ENCODE results near the gene MYRFL.

MYRFL gene

DNA sequence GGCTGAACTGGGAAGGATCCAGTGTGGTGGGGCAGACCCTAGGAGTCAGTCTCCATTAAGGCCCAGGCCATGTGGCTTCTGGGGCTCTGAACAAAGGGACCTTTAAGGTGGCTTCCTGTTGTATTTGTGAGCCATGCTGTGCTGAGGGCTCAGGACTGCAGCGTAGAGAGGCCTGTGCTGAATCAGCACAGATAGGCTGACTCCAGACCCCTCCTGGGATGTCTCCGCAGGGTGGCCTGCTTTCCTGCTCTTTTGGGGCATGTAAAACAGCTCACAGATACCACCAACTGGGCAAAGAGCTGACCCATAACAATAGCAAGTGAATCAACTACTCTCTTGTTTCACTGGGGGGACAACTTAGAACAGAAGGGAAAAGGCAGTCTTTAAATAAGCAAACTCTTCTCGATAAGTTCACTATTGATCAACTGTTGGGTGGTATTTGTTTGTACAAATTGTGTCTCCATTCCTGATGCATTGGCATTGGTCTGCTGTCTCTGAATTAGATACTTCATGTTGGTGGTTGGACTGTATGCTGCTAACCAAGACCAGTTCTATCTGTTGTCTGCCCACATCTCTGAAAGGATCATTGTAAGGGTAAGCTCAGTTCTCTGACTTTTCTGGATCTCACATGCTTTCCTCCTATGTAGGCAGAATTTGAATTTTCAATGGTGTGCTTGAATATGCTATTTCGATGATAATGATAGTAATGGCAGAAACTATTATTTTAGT lies 71.8 kb downstream of the MYRFL start:
- no peak for DNase-seq (ENCODE audit: low read depth in 2 of 2, low spot score in 1 of 2)

DNA sequence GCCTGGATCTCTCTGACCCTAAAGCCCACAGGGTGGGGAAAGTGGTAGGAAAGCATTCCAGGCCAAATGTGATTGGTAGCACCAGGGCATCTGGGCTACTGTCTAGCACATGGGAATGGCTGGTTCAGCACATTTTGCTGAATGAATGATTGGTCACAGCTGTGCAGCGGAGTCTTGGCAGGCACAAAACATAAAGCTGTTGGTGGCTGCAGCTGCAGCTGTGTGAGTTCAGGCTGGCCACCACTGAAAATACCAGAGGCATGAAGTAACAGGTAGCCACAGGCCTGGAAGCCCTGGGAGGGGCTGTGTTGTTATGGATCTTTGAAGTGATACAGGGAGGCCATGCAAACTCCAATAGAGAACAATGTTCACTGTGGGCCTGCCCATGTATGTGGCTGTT lies 72.7 kb downstream of the MYRFL start:
- no peak for DNase-seq (ENCODE audit: low read depth in 2 of 2, low spot score in 1 of 2)

DNA sequence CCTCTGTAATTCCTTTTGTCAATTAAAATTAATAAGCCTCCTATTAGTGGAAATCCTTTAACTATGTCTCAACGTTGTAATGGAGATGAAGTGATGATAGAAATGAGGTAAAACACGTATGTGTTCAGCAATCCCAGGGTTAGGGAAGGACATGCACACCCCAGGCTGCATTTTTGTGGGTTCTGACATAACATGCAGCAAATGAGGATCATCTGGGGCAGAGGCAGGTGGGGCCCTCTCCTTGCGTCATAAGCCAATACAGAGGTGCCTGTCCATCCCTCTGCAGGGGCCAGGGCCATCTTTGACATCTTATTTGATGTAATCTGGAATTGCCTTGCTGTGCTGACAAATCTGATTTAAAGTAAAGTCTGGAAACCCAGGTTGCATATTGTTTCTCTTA lies 73.2 kb downstream of the MYRFL start:
- DNase-seq (ENCODE audit: low read depth in 2 of 2, low spot score in 1 of 2): no peak

DNA sequence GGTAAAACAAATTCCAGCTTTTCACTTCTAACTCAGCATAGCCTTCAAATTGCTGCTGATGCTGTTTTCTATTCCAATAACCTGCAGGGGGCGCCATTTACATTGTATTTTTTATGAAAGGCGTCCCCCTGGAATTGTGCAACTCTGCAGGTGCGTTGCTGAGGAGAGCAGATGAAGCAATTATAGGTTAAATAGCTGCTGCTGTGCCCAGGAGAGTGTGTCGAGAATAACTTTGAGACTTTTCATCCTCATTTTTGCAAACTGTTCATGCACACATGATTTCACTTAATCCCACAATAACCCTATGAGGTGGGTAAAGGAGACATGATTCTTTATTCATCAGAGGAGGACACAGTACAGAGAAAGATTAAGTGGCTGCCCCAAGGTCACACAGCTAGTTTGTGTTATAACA lies 75.7 kb downstream of the MYRFL start:
- peak; percentile 31 to 40 for DNase-seq (ENCODE audit: low read depth in 2 of 2, low spot score in 1 of 2)

DNA sequence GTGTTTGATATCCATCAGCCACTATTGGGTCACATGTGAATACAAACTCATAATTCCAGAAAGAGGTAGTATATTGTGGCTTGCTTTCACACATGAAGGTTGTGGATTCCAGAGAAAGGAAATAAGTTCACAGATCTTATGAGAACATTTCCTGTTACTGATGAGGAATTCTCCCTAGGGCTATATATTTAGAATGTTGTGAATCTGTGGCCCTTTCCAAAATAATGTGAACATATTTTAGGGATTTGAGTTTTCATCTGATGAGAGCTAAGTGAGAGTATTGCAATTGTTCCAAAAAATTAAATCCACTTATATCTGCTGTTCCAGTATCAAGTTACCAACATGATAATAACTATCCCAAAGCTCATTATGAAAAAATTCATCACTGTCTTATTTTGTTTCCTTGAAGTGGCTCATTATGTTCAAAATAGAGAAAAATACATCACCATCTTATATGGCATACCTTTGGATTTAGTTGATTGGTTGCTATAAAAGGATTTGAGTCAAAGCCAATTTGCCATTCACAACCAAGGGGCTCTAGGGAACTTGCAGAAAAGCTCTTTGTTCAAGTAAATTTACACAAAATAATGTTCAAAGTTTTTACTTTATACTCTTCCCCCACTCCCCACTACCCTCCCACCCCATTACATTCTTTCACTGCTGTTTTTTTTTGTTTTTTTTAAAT lies 76.3 kb downstream of the MYRFL start:
- no peak for DNase-seq (ENCODE audit: low read depth in 2 of 2, low spot score in 1 of 2)

DNA sequence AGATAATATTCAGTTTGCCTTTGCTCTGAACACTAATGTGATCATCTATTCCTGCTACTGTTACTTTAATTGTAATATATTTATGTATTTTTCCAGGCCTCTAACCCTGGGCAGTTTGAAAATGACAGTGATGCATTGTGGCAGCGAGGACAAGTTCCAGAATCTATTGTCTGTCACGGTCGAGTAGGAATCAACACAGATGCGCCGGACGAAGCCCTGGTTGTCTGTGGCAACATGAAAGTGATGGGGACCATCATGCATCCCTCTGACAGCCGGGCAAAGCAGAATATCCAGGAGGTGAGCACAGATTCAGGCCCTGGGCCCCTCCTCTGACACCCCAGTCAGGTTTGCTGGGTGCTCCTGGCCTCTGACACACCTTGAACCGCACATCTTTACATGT lies 78.5 kb downstream of the MYRFL start:
- no peak for DNase-seq (ENCODE audit: low read depth in 2 of 2, low spot score in 1 of 2)

DNA sequence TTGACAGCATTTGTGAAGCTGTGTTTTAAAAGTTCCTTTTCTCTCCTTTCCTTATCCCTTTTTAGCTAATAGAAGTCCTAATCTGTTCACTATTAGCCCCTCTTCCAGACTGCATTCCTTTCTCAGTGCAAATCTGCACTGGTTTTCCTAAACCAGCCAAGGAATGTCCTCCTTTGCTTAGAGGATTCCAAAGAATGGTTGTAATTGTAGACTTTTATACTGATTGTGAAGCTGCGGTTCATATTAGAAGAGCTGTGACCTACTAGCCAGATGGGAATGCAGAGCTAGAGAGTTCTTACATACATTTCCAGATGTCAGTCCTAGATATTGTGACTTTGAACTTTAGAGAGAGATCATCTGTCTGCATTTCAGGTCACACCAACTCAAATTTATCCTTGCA lies 79.8 kb downstream of the MYRFL start:
- DNase-seq (ENCODE audit: low read depth in 2 of 2, low spot score in 1 of 2): no peak

DNA sequence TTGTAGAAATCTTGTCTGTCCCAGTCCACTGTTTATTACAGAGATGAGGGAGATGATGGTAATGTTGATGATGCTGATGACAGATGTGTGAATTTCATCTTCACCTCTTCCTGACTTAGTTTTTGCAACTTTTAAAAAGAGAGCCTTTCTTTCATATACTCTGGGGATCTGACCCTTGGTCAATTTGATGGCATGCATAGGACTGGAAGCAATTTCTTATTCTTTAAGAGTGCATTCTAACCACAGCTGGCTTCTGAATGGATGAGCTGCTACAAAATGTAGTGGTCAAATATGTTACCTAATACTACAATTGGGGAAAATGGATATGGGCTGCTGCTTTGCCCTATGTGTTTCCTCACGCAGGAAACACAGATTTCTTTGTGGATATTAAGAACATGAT lies 80.8 kb downstream of the MYRFL start:
- no peak for DNase-seq (ENCODE audit: low read depth in 2 of 2, low spot score in 1 of 2)

DNA sequence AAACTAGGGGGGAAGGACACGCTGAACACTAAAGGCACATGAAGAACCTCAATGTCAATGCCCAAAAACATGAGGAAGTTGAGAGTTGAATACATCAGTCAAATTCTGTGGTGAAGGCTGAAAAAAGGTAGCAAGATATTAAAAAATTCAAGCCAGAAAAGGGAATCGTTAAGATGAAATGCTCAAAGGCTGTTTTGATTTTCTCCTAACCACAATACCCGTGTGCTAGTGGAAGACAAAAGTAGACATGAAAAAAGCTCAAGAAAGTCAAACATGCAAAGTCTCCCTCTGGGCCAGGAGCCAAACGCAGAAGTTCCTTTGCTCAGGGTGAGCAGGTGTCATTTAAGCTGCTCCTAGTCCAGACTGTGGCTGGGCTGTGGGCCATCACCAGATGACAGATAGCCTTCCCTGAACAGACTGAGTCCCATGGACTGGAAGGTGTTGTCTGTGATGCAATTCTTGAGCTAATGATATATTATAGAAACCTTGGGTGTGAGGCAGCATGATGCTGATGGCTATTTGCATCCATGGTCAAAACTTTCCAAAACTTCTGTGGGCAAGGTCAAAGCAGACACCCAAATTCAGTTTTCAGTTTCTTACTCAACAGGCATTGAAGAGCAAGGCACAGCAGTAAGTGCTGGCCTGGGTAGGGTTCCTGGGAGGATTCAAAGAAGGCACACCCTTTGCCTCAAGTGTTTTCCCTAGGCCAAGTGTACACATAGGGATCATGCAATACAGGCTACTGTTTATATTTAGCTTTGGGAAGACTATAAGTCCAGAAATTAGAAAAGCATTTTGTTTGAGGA lies 81.6 kb downstream of the MYRFL start:
- no peak for DNase-seq (ENCODE audit: low read depth in 2 of 2, low spot score in 1 of 2)

DNA sequence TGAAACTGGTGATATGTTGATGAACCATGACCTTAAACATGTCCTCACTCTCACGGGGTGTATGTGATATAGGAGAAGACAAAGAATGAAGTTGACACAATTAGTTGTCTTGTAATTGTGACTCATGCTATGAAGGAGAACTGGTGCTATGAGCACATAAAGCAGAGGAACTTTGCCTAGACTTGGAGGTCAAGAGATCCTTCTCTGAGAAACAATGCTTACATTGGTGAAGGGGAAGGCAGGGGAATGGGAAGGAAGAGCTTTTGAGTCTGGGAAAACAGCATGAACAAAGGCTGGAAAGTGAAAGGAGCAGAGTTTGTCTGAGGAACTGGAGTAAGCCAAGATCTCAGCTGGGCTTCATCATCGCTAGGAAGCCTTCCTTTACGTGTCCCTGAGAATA lies 83.2 kb downstream of the MYRFL start:
- no peak for DNase-seq (ENCODE audit: low read depth in 2 of 2, low spot score in 1 of 2)

DNA sequence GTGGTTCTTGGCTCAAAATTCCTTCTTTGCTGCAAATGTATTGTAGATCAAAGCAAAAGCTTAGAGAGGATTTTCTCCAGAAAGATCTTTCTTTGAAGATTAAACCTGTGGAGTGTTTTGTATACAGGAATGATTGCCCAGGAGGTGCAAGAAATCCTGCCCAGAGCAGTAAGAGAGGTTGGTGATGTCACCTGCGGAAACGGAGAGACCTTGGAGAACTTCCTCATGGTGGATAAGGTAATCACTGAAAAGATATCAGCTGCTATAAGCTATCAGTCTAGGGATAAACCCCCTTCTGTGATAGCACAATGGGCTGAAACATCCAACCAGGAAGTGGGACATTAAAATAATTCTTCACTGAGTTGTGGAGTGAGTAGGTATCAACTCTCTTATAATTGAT lies 85.7 kb downstream of the MYRFL start:
- DNase-seq (ENCODE audit: low read depth in 2 of 2, low spot score in 1 of 2): no peak

DNA sequence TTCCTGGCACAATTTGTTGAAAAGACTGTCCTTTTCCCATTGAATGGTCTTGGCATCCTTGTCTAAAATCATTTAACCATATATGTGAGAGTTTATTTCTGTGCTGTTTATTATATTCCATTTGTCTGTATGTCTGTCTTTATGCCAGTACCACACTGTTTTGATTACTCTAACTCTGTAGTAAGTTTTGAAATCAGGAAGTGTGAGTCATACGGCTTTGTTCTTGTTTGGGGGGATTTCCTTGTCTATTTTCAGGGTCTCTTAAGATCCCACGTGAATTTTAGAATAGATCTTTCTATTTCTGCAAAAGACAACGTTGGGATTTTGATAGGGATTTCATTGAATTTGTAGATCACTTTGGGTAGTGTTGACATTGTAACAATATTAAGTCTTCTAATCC lies 88.5 kb downstream of the MYRFL start:
- no peak for DNase-seq (ENCODE audit: low read depth in 2 of 2, low spot score in 1 of 2)

DNA sequence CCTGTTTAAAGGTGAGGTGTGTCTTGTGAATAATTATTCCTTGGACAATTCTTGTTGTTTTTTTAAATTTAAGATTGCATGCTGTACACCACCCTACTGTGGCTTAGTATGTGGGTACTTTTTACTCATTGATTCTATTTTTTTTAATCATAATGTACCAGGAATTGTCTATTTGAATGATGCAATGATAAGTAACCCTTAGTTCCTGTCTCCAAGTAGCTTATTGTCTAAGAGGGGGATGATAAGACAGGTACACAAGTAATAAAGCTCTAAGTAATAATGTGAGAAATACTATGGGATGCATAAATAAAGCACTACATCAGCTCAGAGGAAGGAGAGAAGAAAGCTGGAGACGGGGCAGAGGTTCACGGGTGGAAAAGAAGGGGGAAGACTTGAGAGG lies 90.9 kb downstream of the MYRFL start:
- DNase-seq (ENCODE audit: low read depth in 2 of 2, low spot score in 1 of 2): no peak

DNA sequence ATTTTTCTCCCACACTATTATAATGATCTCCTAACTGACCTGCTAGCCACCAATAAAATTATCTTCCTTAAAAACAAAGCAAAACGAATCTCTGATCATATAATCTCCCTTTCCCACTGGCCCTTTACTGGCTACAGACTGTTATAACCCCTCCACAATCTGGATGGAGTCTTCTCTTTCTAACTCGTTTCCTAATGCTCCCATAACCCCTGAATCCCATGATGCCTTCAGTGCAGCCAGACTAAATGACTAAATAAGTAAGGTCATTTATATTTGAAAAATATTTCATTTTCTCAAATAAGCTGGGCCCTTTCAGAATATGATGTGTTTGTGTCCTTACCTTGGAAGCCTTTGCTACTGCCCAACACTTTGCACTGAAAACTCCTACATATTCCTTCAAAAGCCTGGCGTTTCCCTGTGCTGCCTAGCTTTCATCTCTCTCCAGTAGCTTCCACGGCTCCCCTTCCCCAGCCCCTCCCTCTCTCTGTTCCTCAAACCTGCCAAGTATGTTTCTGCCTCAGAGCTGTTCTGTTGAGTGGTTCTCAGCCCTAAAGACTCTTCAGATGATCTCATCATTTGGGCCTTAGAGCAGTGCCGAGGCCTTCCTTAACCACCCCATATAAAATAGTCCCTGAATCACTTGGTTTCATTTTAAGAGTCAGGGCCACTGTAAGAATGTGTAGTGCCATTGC lies 91.7 kb downstream of the MYRFL start:
- no peak for DNase-seq (ENCODE audit: low read depth in 2 of 2, low spot score in 1 of 2)

DNA sequence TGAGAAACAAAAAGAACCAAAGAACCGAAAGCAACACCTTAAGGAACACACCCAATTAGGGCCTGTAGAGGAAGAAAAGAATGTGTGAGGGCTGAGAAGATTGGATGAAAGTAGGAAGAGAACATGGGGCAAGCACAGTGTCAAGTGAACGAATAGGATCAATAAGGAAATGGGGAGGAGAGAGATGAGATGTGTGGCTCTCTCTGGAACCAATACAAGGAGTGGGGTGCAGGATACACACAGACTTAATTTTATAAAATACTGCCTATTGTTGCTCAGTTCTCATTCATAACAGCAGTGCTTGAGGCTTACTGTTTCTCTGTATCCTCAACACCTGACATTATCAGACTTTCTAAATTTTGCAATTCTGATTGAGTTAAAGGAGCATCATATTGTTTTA lies 93.3 kb downstream of the MYRFL start:
- no peak for DNase-seq (ENCODE audit: low read depth in 2 of 2, low spot score in 1 of 2)

DNA sequence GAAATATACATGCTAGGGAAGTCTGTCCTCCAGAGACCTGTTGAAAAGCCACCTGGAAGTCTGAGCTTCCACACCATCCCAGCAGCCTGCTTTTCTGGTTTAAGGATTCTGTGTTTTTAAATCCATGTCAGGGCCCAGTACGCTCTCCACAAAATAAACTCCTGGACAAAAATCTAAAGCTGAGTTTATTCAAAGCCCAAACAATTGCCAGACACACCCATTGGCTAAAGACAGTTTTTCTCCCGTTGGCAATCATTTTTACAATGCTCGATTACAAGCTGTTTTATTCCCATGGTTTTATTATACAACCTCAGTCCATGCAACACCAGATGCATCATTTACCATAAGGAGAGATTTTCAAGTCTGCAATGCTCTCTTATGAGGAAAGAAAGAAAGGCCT lies 94.5 kb downstream of the MYRFL start:
- no peak for DNase-seq (ENCODE audit: low read depth in 2 of 2, low spot score in 1 of 2)

DNA sequence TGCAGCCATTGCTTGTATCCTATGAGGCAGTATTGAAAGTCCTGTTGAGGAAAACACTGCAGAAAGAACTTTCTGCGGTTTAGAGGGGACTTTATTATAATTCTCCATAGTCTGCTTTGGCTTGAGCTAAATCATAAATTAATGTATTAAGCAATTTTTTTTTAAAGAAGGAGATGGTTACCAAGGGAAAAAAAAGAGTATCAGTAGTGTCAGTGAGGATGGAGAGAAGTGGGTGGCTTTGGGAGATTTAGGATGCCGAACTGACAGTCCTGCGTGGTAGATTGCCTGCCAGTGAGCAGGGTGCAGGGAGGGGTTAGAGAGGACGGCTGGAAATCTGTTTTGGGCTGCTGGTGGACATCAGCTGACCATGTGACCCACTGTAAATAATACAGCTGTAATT lies 96.8 kb downstream of the MYRFL start:
- DNase-seq (ENCODE audit: low read depth in 2 of 2, low spot score in 1 of 2): no peak

DNA sequence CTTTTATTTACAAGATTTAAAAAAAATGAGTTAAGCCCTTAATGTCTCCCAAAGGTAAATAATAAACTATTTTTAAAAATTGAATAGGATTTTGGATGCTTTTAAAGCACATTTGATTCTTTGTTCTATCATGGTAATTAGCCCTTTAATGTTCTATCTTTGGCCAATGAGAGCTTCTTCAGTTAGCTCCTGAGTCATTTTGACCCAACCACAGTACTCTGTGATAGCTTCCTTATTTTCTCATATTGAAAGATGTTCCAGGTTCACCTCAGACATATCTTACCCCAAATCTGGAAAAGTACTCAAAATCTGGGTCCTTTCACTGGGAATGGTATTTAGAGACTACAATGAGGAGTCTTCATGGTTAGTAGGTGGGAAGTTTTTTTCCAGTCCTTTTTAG lies 98.0 kb downstream of the MYRFL start:
- no peak for DNase-seq (ENCODE audit: low read depth in 2 of 2, low spot score in 1 of 2)

DNA sequence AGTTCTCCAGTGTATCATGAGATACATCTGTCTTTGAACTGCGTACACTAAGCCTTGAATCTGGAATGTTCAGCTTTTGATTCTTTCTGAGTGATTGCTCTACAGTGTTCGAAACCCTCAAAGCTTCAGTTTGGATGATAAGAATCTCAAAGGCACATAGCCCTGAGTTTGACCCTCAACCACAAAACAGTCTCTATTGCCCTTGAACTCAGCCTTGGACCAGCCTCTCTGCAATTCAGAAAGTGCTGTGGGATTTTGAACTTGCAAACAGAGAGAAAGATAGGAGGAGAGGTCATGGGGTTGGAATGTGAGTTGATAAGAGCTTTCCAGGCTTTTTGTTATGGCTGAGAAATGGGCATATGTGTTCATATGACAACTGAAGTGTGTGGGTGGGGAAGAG lies 100.3 kb downstream of the MYRFL start:
- no peak for DNase-seq (ENCODE audit: low read depth in 2 of 2, low spot score in 1 of 2)

DNA sequence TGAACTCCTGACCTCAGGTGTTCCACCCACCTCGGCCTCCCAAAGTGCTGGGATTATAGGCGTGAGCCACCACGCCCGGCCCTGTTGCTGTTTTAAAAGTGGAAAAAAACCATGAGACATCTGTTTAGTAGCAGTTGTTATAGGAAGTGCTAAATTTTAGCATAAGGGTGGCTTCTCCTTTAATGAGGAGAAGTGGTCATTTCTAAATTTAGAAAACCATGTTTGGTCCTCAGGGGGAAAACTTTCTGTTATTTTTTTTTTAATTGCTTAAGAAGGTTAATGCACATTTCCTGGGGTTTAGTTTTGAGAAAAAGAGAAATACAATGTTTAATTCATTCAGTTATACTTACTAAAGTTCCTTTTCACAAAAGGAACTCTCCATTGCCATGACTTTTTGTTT lies 102.1 kb downstream of the MYRFL start:
- DNase-seq (ENCODE audit: low read depth in 2 of 2, low spot score in 1 of 2): no peak

DNA sequence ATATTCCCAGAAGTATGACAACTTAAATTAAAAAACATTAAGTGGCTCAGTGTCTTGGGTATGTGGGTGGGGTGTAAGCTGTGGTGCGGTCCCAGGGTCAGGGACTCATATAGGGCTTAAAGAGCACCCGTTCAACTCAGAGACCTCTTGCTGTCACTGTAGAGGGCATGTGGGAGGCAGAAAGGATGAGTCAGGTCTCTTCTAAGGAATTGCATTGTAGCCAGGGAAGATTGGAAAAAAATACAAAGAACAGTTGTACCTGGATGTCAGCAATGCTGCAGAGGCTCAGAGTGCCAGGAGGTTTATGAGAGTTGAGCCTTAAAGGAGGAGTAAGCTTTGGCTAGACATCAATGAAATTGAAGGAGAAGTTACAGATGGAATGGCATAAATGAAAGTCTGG lies 104.1 kb downstream of the MYRFL start:
- no peak for DNase-seq (ENCODE audit: low read depth in 2 of 2, low spot score in 1 of 2)

DNA sequence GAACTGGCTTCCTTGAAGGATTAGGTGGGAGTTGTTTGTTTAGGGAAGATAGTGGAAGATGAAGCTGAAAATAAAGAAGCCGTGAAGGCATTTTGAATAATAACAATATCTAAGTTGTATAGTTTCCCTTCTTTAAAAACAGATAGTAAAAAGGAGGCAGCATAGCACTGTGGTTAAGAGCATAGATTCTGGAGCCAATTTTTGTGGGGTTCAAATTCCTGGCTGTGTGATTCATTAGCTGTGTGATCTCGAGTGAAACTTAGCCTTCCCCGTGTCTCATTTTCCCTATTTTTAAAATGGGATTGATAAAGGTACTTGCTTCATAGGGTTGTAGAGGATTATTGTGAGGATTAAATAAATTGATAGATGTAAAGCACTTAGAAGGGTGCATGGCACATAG lies 104.5 kb downstream of the MYRFL start:
- DNase-seq (ENCODE audit: low read depth in 2 of 2, low spot score in 1 of 2): no peak

All from stimulated activated CD8-positive, alpha-beta memory T cell treated with anti-CD3 and anti-CD28 coated beads, Interleukin-4, amount 100 ng/mL, for 1 hour (primary cell).